Fibroblast of skin of right quadriceps (primary cell): ENCODE results near the gene ZNF652.

ENCODE experiments used
- DNase-seq: peaks from one replicate; pipeline ENCODE4 v3.0.0-alpha.2; 2013

Gene ZNF652

GRCh38 chr17:49356320-49356719 lies 5.7 kb downstream of the ZNF652 start:
- no peak for DNase-seq

GRCh38 chr17:49353607-49354006 lies 8.4 kb downstream of the ZNF652 start:
- DNase-seq, result no peak

GRCh38 chr17:49352587-49353154 lies 9.4 kb downstream of the ZNF652 start:
- no peak for DNase-seq

GRCh38 chr17:49351572-49352140 lies 10.4 kb downstream of the ZNF652 start:
- DNase-seq, result no peak

- no peak for DNase-seq
These were observed 12.5 kb downstream of the ZNF652 start for GRCh38 chr17:49349541-49349940.

- peak; percentile 40 for DNase-seq
These were observed 17.1 kb downstream of the ZNF652 start for GRCh38 chr17:49344914-49345313.

GRCh38 chr17:49343273-49343672 lies 18.8 kb downstream of the ZNF652 start:
- peak; percentile 88 for DNase-seq

- DNase-seq, result no peak
These were observed 19.5 kb downstream of the ZNF652 start for GRCh38 chr17:49342575-49342936.

GRCh38 chr17:49341356-49341755 lies 20.7 kb downstream of the ZNF652 start:
- no peak for DNase-seq

GRCh38 chr17:49339354-49339753 lies 22.7 kb downstream of the ZNF652 start:
- DNase-seq, result no peak

GRCh38 chr17:49338883-49339282 lies 23.2 kb downstream of the ZNF652 start:
- DNase-seq, result no peak

- no peak for DNase-seq
These were observed 24.2 kb downstream of the ZNF652 start for GRCh38 chr17:49337884-49338283.

- no peak for DNase-seq
These were observed 27.1 kb downstream of the ZNF652 start for GRCh38 chr17:49334744-49335512.

GRCh38 chr17:49333804-49334203 lies 28.2 kb downstream of the ZNF652 start:
- no peak for DNase-seq

GRCh38 chr17:49327835-49328784 lies 33.9 kb downstream of the ZNF652 start:
- DNase-seq, result no peak

- no peak for DNase-seq
These were observed 36.1 kb downstream of the ZNF652 start for GRCh38 chr17:49325980-49326379.

GRCh38 chr17:49318435-49318965 lies 43.5 kb downstream of the ZNF652 start:
- no peak for DNase-seq

GRCh38 chr17:49316889-49317675 lies 45.0 kb downstream of the ZNF652 start:
- DNase-seq, result no peak

- peak; percentile 10 for DNase-seq
These were observed 45.8 kb downstream of the ZNF652 start for GRCh38 chr17:49316258-49316570.

- peak; percentile 85 for DNase-seq
These were observed 46.3 kb downstream of the ZNF652 start for GRCh38 chr17:49315551-49316257.

- DNase-seq, result no peak
These were observed 49.3 kb downstream of the ZNF652 start for GRCh38 chr17:49312722-49313121.

GRCh38 chr17:49299996-49300395 lies 62.1 kb downstream of the ZNF652 start:
- no peak for DNase-seq
